ENCODE results near the gene CCDC183.

CCDC183 gene

GRCh38 chr9:136796238-136796774, at the start of gene CCDC183:
Gene CCDC183, plus strand, starts transcription at chr9:136796338. Its CDS starts 60 bp downstream, at chr9:136796398.
- H3K36me3 Mint-ChIP-seq (ENCODE audit: insufficient read depth), result peaks cover 8% of the 10 kb centered on the region
- ATAC-seq (replicated peaks; ENCODE audit: extremely low read depth, poor library complexity, severe bottlenecking), result no peak
- DNase-seq (ENCODE audit: low spot score in 2 of 2), result no peak
- H3K27me3 Mint-ChIP-seq, result no peaks in the 10 kb centered on the region
- H3K4me1 Mint-ChIP-seq, result peaks cover 19% of the 10 kb centered on the region
- no peak within 1 kb of the TSS for H3K4me3 Mint-ChIP-seq
- no peaks in the 10 kb centered on the region for H3K9me3 Mint-ChIP-seq
- H3K27ac Mint-ChIP-seq (ENCODE audit: low read depth), result no peak within 1 kb of the TSS

GRCh38 chr9:136746621-136747020, 49.5 kb upstream of the CCDC183 start:
- DNase-seq (ENCODE audit: low spot score in 2 of 2) (no peak), ATAC-seq (replicated peaks; ENCODE audit: extremely low read depth, poor library complexity, severe bottlenecking) (no peak)
- Mint-ChIP-seq H3K4me3 (no peak overlapping the region), H3K9me3 (peaks cover 1% of the 10 kb centered on the region), H3K4me1 (no peaks in the 10 kb centered on the region), H3K27ac (ENCODE audit: low read depth) (no peak overlapping the region), H3K27me3 (peaks cover 27% of the 10 kb centered on the region), H3K36me3 (ENCODE audit: insufficient read depth) (peaks cover 3% of the 10 kb centered on the region)

GRCh38 chr9:136747161-136748060, 48.7 kb upstream of the CCDC183 start:
- Mint-ChIP-seq H3K9me3 (peaks cover 8% of the 10 kb centered on the region), H3K4me1 (no peaks in the 10 kb centered on the region), H3K27me3 (peaks cover 27% of the 10 kb centered on the region), H3K4me3 (no peak overlapping the region), H3K36me3 (ENCODE audit: insufficient read depth) (peaks cover 3% of the 10 kb centered on the region), H3K27ac (ENCODE audit: low read depth) (no peak overlapping the region)
- DNase-seq (ENCODE audit: low spot score in 2 of 2) (no peak), ATAC-seq (replicated peaks; ENCODE audit: extremely low read depth, poor library complexity, severe bottlenecking) (no peak)

GRCh38 chr9:136748201-136748600, 47.9 kb upstream of the CCDC183 start, which contains the start of gene LCN6:
Gene LCN6, minus strand, starts transcription at chr9:136748525. Its CDS starts 42 bp downstream, at chr9:136748483.
- H3K27ac Mint-ChIP-seq (ENCODE audit: low read depth), result no peak within 1 kb of the TSS
- no peaks in the 10 kb centered on the region for H3K4me1 Mint-ChIP-seq
- H3K9me3 Mint-ChIP-seq, result peaks cover 13% of the 10 kb centered on the region
- ATAC-seq (replicated peaks; ENCODE audit: extremely low read depth, poor library complexity, severe bottlenecking) (no peak), DNase-seq (ENCODE audit: low spot score in 2 of 2) (no peak)
- H3K27me3 Mint-ChIP-seq, result peaks cover 22% of the 10 kb centered on the region
- H3K4me3 Mint-ChIP-seq, result no peak within 1 kb of the TSS
- H3K36me3 Mint-ChIP-seq (ENCODE audit: insufficient read depth), result peaks cover 4% of the 10 kb centered on the region

- peaks cover 13% of the 10 kb centered on the region for H3K9me3 Mint-ChIP-seq
- no peak overlapping the region for H3K27ac Mint-ChIP-seq (ENCODE audit: low read depth)
- DNase-seq (ENCODE audit: low spot score in 2 of 2), result no peak
- H3K27me3 Mint-ChIP-seq, result peaks cover 15% of the 10 kb centered on the region
- H3K4me1 Mint-ChIP-seq, result no peaks in the 10 kb centered on the region
- no peak for ATAC-seq (replicated peaks; ENCODE audit: extremely low read depth, poor library complexity, severe bottlenecking)
- no peak overlapping the region for H3K4me3 Mint-ChIP-seq
- peaks cover 3% of the 10 kb centered on the region for H3K36me3 Mint-ChIP-seq (ENCODE audit: insufficient read depth)
Observed at GRCh38 chr9:136748666-136749611, 47.2 kb upstream of the CCDC183 start.

GRCh38 chr9:136750526-136750925, 45.6 kb upstream of the CCDC183 start:
- H3K27ac Mint-ChIP-seq (ENCODE audit: low read depth), result no peak overlapping the region
- H3K27me3 Mint-ChIP-seq, result peaks cover 13% of the 10 kb centered on the region
- DNase-seq (ENCODE audit: low spot score in 2 of 2) (no peak), ATAC-seq (replicated peaks; ENCODE audit: extremely low read depth, poor library complexity, severe bottlenecking) (no peak)
- no peaks in the 10 kb centered on the region for H3K4me1 Mint-ChIP-seq
- no peak overlapping the region for H3K4me3 Mint-ChIP-seq
- peaks cover 13% of the 10 kb centered on the region for H3K9me3 Mint-ChIP-seq
- H3K36me3 Mint-ChIP-seq (ENCODE audit: insufficient read depth), result peaks cover 3% of the 10 kb centered on the region

GRCh38 chr9:136751244-136751643, 44.9 kb upstream of the CCDC183 start:
- DNase-seq (ENCODE audit: low spot score in 2 of 2), result no peak
- Mint-ChIP-seq H3K4me1 (no peaks in the 10 kb centered on the region), H3K9me3 (peaks cover 13% of the 10 kb centered on the region), H3K36me3 (ENCODE audit: insufficient read depth) (peaks cover 3% of the 10 kb centered on the region), H3K27ac (ENCODE audit: low read depth) (no peak overlapping the region), H3K4me3 (no peak overlapping the region), H3K27me3 (peaks cover 13% of the 10 kb centered on the region)
- ATAC-seq (replicated peaks; ENCODE audit: extremely low read depth, poor library complexity, severe bottlenecking), result no peak

GRCh38 chr9:136751814-136752213, 44.3 kb upstream of the CCDC183 start:
- Mint-ChIP-seq H3K4me3 (no peak overlapping the region), H3K27me3 (peaks cover 13% of the 10 kb centered on the region), H3K4me1 (no peaks in the 10 kb centered on the region), H3K9me3 (peaks cover 13% of the 10 kb centered on the region), H3K36me3 (ENCODE audit: insufficient read depth) (peaks cover 3% of the 10 kb centered on the region), H3K27ac (ENCODE audit: low read depth) (no peak overlapping the region)
- no peak for ATAC-seq (replicated peaks; ENCODE audit: extremely low read depth, poor library complexity, severe bottlenecking)
- no peak for DNase-seq (ENCODE audit: low spot score in 2 of 2)

- H3K4me1 Mint-ChIP-seq, result no peaks in the 10 kb centered on the region
- no peak for ATAC-seq (replicated peaks; ENCODE audit: extremely low read depth, poor library complexity, severe bottlenecking)
Observed at GRCh38 chr9:136753371-136754058, 42.6 kb upstream of the CCDC183 start.

GRCh38 chr9:136754059-136754572, 42.0 kb upstream of the CCDC183 start:
- H3K9me3 Mint-ChIP-seq, result peaks cover 13% of the 10 kb centered on the region
- no peaks in the 10 kb centered on the region for H3K27me3 Mint-ChIP-seq
- DNase-seq (ENCODE audit: low spot score in 2 of 2), result no peak
- H3K27ac Mint-ChIP-seq (ENCODE audit: low read depth), result no peak overlapping the region
- peaks cover 3% of the 10 kb centered on the region for H3K36me3 Mint-ChIP-seq (ENCODE audit: insufficient read depth)
- H3K4me3 Mint-ChIP-seq, result no peak overlapping the region
- ATAC-seq (replicated peaks; ENCODE audit: extremely low read depth, poor library complexity, severe bottlenecking), result no peak
- H3K4me1 Mint-ChIP-seq, result no peaks in the 10 kb centered on the region

More at GRCh38 chr9:136753371-136754058, 42.6 kb upstream of the CCDC183 start:
- no peak for DNase-seq (ENCODE audit: low spot score in 2 of 2)
- H3K4me3 Mint-ChIP-seq, result no peak overlapping the region
- H3K27ac Mint-ChIP-seq (ENCODE audit: low read depth), result no peak overlapping the region
- H3K36me3 Mint-ChIP-seq (ENCODE audit: insufficient read depth), result peaks cover 3% of the 10 kb centered on the region
- H3K9me3 Mint-ChIP-seq, result peaks cover 13% of the 10 kb centered on the region
- peaks cover 4% of the 10 kb centered on the region for H3K27me3 Mint-ChIP-seq

GRCh38 chr9:136754626-136755301, 41.4 kb upstream of the CCDC183 start:
- no peaks in the 10 kb centered on the region for H3K4me1 Mint-ChIP-seq
- ATAC-seq (replicated peaks; ENCODE audit: extremely low read depth, poor library complexity, severe bottlenecking) (no peak), DNase-seq (ENCODE audit: low spot score in 2 of 2) (no peak)
- peaks cover 3% of the 10 kb centered on the region for H3K36me3 Mint-ChIP-seq (ENCODE audit: insufficient read depth)
- H3K27me3 Mint-ChIP-seq, result no peaks in the 10 kb centered on the region
- H3K27ac Mint-ChIP-seq (ENCODE audit: low read depth), result no peak overlapping the region
- H3K9me3 Mint-ChIP-seq, result peaks cover 13% of the 10 kb centered on the region
- no peak overlapping the region for H3K4me3 Mint-ChIP-seq
